Stimulated activated CD8-positive, alpha-beta memory T cell treated with anti-CD3 and anti-CD28 coated beads, Interleukin-7, amount 100 ng/mL, for 1 hour (primary cell): ENCODE data around the gene DET1.
A peak's percentile ranks its signal among the peaks of the same experiment; 100 is the strongest.
"Not testable (repeated sequence)": the region's sequence is repeated elsewhere in the genome, so short reads cannot be mapped to it uniquely, and the experiment has no call there.

Experiments used
- DNase-seq, 2 donors: peaks; one replicate each; pipeline ENCODE4 v3.0.0-alpha.2; 2020; ENCODE audit warnings: low read depth in 2 of 2

The DET1 gene

DNA sequence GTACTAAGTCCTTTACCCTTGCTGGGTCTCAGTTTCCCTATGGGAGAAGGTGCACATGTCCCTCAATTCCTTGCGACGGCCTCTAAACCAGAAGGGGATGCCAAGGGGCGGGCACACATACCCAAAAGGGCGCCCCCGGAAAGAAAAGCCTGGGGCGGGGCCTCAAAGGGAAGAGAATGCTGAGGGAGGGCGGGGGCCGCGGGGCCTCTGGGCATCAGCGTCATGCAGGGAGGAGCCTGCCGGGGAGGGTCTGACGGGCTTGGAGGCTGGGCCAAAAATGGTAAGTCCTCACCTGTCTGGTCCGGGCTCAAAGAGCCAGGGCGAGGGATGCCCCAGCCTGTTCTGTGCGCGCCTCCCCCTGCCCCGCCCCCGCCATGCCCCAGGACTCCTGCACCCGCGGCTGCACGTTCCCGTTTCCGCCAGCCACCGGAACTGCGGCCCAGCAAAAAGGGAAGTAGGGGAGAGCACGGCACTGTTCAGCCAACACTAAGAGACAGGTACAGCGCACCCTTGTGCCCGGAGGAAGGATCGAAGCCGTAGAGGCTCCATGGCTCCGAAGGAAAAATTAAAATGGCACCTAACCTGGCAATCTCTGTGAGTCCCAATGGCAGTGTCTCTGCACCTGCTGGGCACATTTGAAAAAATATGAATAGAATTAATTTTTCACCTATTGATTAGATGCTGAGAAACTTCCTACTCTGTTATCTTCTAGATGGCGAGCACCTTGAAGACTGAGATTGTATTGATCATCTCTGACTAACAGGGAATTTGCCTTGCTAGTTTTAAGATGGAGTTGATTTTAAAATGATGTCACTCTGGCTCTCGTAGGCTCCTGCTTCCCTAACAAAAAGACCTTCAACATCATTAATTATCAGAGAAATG is at the start of gene DET1:
Gene DET1 (minus strand): TSS at position 434 of the 882 bp plus-strand sequence. CDS start 14,976 bp downstream, outside the sequence.
- DNase-seq = peak; percentile 82 to 87

DNA sequence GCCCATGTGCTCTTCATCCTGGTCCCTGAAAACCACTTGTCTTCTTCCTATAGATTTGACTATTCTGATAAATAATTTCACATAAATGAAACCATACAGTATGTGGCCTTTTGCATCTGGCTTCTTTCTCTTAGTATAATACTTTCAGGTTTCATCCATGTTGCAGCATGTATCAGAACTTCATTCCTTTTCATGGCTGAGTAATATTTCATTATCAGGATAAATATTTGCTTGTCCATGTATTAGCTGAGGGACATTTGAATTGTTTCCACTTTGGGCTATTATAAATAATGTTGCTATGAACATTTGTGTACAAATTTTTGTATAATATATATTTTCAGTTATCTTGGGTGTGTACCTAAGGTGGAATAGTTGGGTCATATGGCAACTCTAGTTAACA is 44.9 kb upstream of the DET1 start:
- no peak for DNase-seq

- no peak for DNase-seq
Measured at GRCh38 chr15:88590759-88591158, 44.3 kb upstream of the DET1 start.

GRCh38 chr15:88586401-88587162 is 40.1 kb upstream of the DET1 start:
- no peak for DNase-seq

DNA sequence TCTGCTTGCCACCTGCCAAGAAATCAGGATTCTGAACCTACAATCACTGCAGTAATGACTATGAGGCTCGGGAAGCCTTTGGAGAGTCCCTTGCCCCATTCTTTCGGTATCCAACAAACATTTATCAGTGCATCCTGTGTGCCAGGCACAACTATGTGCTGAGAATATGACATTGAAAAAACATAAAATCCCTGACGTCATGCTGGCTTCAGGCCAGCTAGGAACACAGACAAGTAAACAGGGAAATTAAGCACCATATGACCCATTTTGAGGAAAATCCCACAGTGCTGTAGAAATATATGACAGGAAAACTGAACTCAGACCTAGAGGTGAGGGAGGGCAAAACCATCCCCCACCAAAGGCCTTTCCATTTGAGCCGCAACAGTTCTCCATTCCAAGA is 34.1 kb upstream of the DET1 start:
- no peak for DNase-seq

- no peak for DNase-seq
Measured at GRCh38 chr15:88579322-88579721, 32.8 kb upstream of the DET1 start.

DNA sequence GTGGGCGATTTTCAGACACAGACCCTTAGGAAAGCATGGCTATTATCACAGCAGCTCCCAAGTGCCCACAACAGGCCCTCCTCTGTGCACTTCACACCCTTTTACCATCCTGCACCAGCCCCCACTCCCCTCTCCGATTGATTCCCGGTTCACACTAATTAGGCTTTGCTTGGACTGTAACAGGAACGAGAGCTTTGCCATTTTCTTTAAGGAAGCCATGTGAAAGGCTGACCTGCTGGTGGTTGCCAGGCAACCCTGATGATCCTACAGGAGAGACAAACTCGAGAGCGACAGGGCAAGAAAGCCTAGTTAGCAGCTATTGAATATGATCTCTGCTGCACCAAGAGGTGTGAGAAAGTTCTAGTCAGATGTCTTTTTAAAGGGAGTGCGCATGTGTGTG is 28.2 kb upstream of the DET1 start:
- no peak for DNase-seq

GRCh38 chr15:88574077-88574476 is 27.6 kb upstream of the DET1 start:
- DNase-seq = no peak

DNA sequence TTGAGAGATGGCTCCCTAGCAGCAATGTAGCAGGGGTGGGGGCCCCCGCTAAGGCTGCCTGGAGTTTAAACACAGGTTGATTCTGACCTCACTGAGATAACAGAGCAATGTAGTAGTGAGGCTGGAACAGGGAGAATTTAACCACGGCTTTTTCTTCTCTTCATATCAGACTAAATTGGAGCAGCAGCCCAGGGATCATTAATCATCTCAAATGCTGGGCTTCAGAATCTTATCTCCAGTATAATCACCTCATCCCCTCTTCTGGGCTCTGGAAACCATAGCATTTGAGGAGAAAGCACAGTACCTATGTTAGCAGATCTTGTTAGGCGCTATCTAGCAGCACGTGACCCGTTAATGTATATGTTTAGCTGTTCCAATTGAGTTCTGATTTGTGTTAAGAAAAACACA is 25.4 kb upstream of the DET1 start:
- no peak for DNase-seq

DNA sequence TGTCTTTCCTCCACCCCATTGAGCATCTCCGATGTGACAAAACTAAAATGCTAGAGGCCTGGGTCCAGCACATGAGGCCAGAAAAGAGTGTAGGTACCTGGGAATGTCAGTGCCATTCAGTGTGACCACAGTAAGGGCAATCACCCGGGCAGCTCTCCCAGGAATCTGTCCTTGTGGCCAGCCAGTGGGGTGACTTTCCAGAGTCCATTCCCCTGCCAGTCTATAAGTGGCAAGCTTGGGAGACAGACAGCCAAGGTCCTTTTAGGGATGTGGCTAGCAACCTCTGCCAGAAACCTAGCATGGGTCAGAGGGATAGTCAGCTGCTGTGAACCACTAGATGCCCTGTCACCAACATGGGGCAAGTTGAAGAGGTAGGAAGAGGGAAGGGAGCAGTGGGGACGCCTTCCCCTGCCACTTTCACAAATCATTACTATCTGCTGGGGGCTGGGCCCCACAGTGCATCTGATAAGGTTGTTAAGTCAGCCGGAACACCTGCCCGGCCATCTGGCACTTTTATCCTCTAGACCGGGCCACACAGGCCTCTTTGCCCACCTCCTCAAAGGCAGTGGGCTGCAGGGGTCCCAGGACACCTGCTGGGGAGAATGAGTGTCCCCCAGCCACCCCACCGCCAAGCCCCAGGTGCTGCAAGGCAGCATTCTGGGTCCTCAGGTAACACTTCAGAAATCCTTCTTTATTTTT is 24.8 kb upstream of the DET1 start:
- no peak for DNase-seq

DNA sequence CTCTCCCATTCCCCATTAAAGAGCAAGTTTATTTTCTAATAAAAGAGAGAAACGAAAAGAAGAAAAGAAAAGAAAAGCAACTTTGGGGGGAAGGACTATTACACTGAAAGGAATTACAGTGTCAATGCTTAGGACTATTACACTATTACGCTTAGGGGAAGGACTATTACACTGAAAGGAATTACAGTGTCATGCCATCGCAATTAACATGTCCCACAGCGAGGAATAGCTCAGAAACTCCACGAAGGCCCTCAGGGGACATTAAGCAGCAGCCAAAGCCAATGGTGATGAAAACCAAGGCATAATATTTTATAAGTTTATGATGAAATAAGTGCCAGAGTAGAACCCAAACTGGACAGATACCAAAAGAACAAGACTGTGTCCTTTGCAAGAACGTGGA is 22.1 kb upstream of the DET1 start:
- no peak for DNase-seq

- no peak for DNase-seq
Measured at GRCh38 chr15:88564741-88565140, 18.3 kb upstream of the DET1 start.

GRCh38 chr15:88563638-88564037 is 17.2 kb upstream of the DET1 start:
- no peak for DNase-seq

- not testable (repeated sequence) for DNase-seq
Measured at GRCh38 chr15:88559565-88559964, 13.1 kb upstream of the DET1 start.

- DNase-seq = not testable (repeated sequence)
Measured at GRCh38 chr15:88558026-88558425, 11.5 kb upstream of the DET1 start.

- DNase-seq = not testable (repeated sequence)
Measured at GRCh38 chr15:88548009-88548408, 1.5 kb upstream of the DET1 start.

DNA sequence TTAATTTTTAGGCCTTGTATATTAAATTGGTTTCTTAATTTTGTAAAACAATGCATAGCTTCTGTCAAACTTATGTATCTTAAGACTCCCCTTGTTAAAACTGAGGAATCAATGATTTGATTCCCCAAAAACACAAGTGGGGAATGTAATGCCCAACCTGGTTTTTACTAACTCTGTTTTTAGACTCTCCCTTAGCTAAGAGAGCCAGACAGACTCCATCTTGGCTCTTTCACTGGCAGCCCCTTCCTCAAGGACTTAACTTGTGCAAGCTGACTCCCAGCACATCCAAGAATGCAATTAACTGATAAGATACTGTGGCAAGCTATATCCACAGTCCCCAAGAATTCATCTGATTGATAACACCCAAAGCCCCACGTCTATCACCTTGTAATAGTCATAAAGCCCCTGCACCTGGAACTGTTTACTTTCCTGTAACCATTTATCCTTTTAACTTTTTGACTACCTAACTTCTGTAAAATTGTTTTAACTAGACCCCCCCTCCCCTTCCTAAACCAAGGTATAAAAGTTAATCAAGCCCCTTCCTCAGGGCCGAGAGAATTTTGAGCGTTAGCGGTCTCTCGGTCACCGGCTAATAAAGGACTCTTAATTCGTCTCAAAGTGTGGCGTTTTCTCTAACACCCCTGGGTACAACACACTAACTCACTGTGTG is 768 bp downstream of the DET1 start:
- not testable (repeated sequence) for DNase-seq

DNA sequence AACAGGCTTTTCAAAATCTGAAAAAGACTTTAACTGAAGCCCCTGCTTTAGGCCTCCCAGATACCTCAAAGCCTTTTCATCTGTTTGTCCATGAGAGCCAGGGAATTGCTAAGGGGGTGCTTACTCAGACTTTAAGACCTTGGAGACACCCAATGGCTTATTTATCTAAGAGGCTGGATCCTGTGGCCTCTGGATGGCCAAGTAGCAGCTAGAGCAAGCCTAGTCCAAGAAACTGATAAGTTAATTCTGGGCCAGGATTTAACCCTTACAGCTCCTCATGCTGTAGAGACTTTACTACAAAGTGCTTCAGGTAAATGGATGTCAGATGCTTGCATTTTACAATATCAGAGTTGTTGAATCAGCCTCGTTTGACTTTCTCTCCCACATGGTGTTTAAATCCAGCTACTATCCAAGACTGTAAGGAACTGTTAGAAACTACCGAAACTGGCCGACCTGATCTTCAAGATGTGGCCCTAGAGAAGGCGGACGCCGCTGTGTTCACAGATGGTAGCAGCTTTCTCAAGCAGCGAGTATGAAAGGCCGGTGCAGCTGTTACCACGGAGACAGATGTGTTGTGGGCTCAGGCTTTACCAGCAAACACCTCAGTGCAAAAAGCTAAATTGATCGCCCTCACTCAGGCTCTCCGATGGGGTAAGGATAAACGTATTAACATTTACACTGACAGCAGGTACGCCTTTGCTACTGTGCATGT is 3.3 kb downstream of the DET1 start:
- no peak for DNase-seq

DNA sequence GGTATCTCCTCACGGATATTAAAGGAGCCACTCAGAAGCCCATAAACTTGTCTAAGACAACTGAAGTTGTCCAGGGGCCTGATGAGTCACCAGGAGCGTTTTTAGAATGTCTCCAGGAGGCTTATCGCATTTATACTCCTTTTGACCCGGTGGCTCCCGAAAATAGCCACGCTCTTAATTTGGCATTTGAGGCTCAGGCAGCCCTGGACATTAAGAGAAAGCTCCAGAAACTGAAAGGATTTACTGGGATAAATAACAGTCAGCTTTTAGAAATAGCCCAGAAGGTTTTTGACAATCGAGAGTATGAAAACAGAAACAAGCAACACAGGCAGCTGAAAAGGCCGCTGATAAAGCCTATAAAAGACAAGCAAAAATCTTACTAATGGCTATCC is 4.1 kb downstream of the DET1 start:
- no peak for DNase-seq

GRCh38 chr15:88541709-88542341 is 4.7 kb downstream of the DET1 start:
- DNase-seq = no peak

- not testable (repeated sequence) for DNase-seq
Measured at GRCh38 chr15:88541111-88541510, 5.4 kb downstream of the DET1 start.
